Osteocyte (in vitro differentiated cells): Measurements from ENCODE around the gene FGF21. TPM values are rescaled to one million over a fixed set of nuclear protein-coding genes. Genes with fewer than 3 reads are reported as not detected.
"Not testable (repeated sequence)": the region's sequence is repeated elsewhere in the genome, so short reads cannot be mapped to it uniquely, and the experiment has no call there.

Experiments
- DNase-seq: peaks from one replicate; pipeline ENCODE4 v3.0.0; 2021; ENCODE audit warnings: mixed read lengths; ENCODE audit not compliant: unreplicated experiment; ENCODE audit errors: extremely low spot score
- H3K27ac Mint-ChIP-seq: one replicate; pipeline ENCODE4 v1.8.0; 2021; ENCODE audit warnings: mild to moderate bottlenecking, mixed read lengths; ENCODE audit not compliant: unreplicated experiment
- H3K27me3 Mint-ChIP-seq: one replicate; pipeline ENCODE4 v1.8.0; 2021; ENCODE audit warnings: mixed read lengths; ENCODE audit not compliant: unreplicated experiment
- H3K36me3 Mint-ChIP-seq: one replicate; pipeline ENCODE4 v1.8.0; 2021; ENCODE audit warnings: mixed read lengths; ENCODE audit not compliant: unreplicated experiment
- H3K4me1 Mint-ChIP-seq: one replicate; pipeline ENCODE4 v1.8.0; 2021; ENCODE audit warnings: mixed read lengths; ENCODE audit not compliant: unreplicated experiment
- H3K4me3 Mint-ChIP-seq: one replicate; pipeline ENCODE4 v1.8.0; 2021; ENCODE audit warnings: mild to moderate bottlenecking, moderate library complexity, mixed read lengths; ENCODE audit not compliant: unreplicated experiment
- H3K9me3 Mint-ChIP-seq: one replicate; pipeline ENCODE4 v1.8.0; 2021; ENCODE audit warnings: mixed read lengths; ENCODE audit not compliant: unreplicated experiment
- total RNA-seq: library from RNA; stranded (reverse); gene quantifications from 2 replicates; pipeline ENCODE4 v1.2.1, GENCODE V29; 2021
- TF ChIP-seq, protein P1 (sequence below): fragments of 200-600 bp; sonication (generic); IDR thresholded peaks from 2 replicates; pipeline ENCODE4 v1.5.0; 2021; ENCODE audit warnings: antibody characterized with exemption, mild to moderate bottlenecking, moderate library complexity

Gene FGF21
- total RNA-seq, 1 donor from 2014 or later: not detected

DNA sequence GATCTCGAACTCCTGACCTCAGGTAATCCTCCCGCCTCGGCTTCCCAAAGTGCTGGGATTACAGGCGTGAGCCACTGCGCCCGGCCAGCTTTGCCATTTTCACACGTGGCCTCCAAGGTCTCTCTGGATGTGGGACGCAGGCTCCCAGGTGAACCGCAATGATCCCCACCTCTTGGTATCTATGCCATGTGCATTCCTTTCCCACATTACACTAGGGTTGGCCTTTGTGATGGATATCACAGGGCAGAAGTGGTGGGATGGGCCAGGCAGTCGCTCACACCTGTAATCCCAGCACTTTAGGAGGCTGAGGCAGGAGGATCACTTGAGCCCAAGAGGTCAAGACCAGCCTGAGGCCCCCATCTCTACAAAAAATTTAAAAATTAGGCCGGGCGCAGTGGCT, 22.4 kb downstream of the FGF21 start:
- no peak overlapping the region for H3K27ac Mint-ChIP-seq
- no peak overlapping the region for H3K4me3 Mint-ChIP-seq
- H3K36me3 Mint-ChIP-seq: no peaks in the 10 kb centered on the region
- DNase-seq: no peak
- no peaks in the 10 kb centered on the region for H3K9me3 Mint-ChIP-seq
- peaks cover 5% of the 10 kb centered on the region for H3K4me1 Mint-ChIP-seq
- TF ChIP-seq, protein P1, sequence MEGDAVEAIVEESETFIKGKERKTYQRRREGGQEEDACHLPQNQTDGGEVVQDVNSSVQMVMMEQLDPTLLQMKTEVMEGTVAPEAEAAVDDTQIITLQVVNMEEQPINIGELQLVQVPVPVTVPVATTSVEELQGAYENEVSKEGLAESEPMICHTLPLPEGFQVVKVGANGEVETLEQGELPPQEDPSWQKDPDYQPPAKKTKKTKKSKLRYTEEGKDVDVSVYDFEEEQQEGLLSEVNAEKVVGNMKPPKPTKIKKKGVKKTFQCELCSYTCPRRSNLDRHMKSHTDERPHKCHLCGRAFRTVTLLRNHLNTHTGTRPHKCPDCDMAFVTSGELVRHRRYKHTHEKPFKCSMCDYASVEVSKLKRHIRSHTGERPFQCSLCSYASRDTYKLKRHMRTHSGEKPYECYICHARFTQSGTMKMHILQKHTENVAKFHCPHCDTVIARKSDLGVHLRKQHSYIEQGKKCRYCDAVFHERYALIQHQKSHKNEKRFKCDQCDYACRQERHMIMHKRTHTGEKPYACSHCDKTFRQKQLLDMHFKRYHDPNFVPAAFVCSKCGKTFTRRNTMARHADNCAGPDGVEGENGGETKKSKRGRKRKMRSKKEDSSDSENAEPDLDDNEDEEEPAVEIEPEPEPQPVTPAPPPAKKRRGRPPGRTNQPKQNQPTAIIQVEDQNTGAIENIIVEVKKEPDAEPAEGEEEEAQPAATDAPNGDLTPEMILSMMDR: no peak
- H3K27me3 Mint-ChIP-seq: peaks cover under 1% of the 10 kb centered on the region

DNA sequence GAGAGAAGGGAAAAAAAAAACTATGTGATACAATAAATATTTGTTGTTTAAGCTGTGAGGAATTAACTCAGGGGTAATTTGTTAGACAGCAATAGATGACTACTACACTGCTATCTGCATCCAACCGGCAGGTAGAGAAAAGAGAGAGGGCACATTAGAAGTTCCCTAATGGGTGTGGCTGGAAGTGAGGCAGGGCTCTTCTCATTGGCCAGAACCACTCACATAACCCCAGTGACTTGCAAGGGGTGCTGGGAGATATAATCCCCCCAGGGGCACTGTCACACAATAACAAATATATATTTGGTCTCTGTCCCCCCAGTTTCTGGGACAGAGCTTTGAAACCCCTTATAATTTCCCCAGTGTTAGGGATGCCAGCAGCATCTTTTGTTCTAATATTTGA, 24.3 kb downstream of the FGF21 start:
- H3K9me3 Mint-ChIP-seq: no peaks in the 10 kb centered on the region
- no peak overlapping the region for H3K4me3 Mint-ChIP-seq
- H3K27me3 Mint-ChIP-seq: no peaks in the 10 kb centered on the region
- TF ChIP-seq, protein P1: no peak
- H3K4me1 Mint-ChIP-seq: peaks cover 5% of the 10 kb centered on the region
- no peak overlapping the region for H3K27ac Mint-ChIP-seq
- H3K36me3 Mint-ChIP-seq: no peaks in the 10 kb centered on the region
- DNase-seq: no peak

DNA sequence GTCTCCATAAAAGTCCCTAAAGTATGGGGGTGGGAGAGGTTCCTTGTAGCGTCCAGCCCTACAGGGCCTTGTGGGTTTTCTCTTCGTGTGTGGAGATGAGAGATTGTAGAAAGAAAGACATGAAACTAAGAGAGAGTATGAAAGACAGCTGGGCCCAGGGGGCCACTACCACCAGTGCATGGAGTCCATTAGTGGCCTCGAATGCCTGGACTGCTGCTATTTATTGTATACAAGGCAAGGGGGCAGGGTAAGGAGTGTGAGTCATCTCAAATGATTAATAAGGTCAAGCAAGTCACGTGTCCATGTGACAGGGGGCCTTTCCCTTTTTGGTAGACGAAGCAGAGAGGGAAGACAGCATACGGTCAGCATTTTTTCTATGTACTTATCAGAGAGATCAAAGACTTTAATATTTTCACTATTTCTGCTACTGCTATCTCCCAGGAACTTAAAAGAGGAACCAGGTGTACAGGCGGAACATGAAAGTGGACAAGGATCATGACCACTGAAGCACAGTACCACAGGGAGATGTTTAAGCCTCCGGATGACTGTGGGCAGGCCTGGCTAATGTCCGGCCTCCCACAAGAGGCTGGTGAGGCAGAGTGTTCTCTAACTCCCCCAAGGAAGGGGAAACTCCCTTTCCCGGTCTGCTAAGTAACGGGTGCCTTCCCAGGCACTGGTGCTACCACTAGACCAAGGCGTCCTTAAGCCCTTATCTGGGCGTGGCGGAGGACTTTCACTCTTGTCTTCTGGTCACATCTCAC, 25.5 kb downstream of the FGF21 start:
- no peak overlapping the region for H3K27ac Mint-ChIP-seq
- TF ChIP-seq, protein P1: no peak
- H3K4me3 Mint-ChIP-seq: no peak overlapping the region
- H3K36me3 Mint-ChIP-seq: no peaks in the 10 kb centered on the region
- no peaks in the 10 kb centered on the region for H3K27me3 Mint-ChIP-seq
- DNase-seq: no peak
- H3K4me1 Mint-ChIP-seq: peaks cover 5% of the 10 kb centered on the region
- H3K9me3 Mint-ChIP-seq: no peaks in the 10 kb centered on the region

DNA sequence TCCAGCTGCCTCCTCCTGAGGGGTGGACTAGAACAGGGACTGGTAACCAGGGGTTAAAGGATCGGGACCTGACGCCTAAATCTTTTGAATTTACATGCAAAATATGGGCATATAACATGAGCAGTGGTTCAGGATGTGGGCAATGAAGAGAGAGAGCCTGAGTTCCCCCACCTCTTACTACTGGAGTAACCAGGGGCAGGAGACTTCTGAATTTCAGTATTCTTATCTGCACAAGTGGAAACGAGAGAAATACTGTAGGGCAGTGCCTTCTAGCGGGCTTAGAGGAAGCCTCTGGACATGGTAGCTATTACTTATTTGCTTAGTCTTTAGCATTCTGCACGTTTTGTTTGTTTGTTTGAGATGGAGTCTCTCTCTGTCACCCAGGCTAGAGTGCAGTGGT, 29.2 kb downstream of the FGF21 start:
- no peak for DNase-seq
- Mint-ChIP-seq H3K27ac (no peak overlapping the region), H3K36me3 (no peaks in the 10 kb centered on the region)

DNA sequence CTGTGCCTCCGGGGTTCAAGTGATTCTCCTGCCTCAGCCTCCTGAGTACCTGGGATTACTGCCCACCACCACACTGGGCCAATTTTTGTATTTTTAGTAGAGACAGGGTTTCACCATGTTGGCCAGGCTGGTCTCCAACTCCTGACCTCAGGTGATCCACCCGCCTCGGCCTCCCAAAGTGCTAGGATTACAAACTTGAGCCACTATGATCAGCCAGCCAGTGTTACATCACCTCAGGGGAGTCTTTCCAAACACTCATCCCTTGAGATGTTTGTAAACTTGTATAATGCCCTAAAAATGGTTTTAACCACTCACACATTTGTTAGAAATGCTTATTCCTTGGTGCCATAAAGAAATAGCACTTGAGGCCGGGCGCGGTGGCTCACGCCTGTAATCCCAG, 31.1 kb downstream of the FGF21 start:
- not testable (repeated sequence) for H3K27me3 Mint-ChIP-seq, DNase-seq, H3K4me1 Mint-ChIP-seq, H3K9me3 Mint-ChIP-seq, H3K4me3 Mint-ChIP-seq, H3K36me3 Mint-ChIP-seq, H3K27ac Mint-ChIP-seq

More for the DNA sequence above, 29.2 kb downstream of the FGF21 start:
- TF ChIP-seq, protein P1: no peak
- no peaks in the 10 kb centered on the region for H3K9me3 Mint-ChIP-seq
- peaks cover 5% of the 10 kb centered on the region for H3K4me1 Mint-ChIP-seq
- no peak overlapping the region for H3K4me3 Mint-ChIP-seq
- H3K27me3 Mint-ChIP-seq: no peaks in the 10 kb centered on the region

DNA sequence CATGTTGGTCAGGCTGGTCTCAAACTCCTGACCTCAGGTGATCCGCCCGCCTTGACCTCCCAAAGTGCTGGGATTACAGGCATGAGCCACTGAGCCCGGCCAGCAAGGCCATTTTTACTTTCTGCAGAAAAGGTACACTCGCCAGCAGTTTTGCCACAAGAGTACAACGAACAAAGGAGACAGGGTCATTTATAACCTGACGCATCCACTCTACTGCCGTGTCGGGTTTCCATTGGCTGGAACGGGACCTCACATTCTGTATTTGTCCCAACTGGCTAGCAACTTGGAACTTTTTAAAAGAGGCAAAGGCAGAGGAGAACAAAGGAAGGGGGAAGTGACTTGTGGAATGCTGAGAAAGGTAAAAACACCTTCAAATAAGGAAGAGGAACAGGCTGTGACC, 32.0 kb downstream of the FGF21 start:
- not testable (repeated sequence) for DNase-seq, H3K4me1 Mint-ChIP-seq, H3K36me3 Mint-ChIP-seq, H3K9me3 Mint-ChIP-seq, H3K27ac Mint-ChIP-seq, H3K27me3 Mint-ChIP-seq, H3K4me3 Mint-ChIP-seq
